H1 (cell line): Measurements from ENCODE around the gene CYTH1. TPM values are rescaled to one million over a fixed set of nuclear protein-coding genes. Genes with fewer than 3 reads are reported as not detected.

Source experiments
- CTCF ChIA-PET: fragments of 300-600 bp; sonication (Branson Sonifier 250); formaldehyde crosslinking; loops from one replicate; lab custom pipeline; 2021; ENCODE audit not compliant: partially characterized antibody; lab: Charles Lee
- POLR2A ChIA-PET: fragments of 300-600 bp; sonication (Branson Sonifier 250); formaldehyde crosslinking; loops from one replicate; lab custom pipeline; 2021; ENCODE audit warnings: inconsistent platforms; ENCODE audit not compliant: partially characterized antibody; lab: Charles Lee
- DNase-seq, 2 experiments: peaks; one replicate each; pipeline versions ENCODE4 v3.0.0 to v3.0.0-alpha.2; 2010 to 2022; ENCODE audit warnings: low spot score in 2 of 2, low read depth in 1 of 2, mixed read lengths in 1 of 2
- FAIRE-seq: peaks from 2 replicates; lab custom pipeline; 2011; peaks lifted over from hg19 to GRCh38; lab: Jason Lieb, UNC
- H2AFZ ChIP-seq: 2 replicates; pipeline ENCODE4 v1.8.1; 2012; ENCODE audit warnings: low read length, inconsistent platforms
- H2AK5ac ChIP-seq: 2 replicates; pipeline ENCODE4 v1.6.1; 2013; ENCODE audit warnings: low read depth, low read length
- H2BK120ac ChIP-seq: replicated peaks from 2 replicates; pipeline ENCODE3; 2013; ENCODE audit warnings: low read depth, low read length, inconsistent platforms
- H2BK12ac ChIP-seq: 2 replicates; pipeline ENCODE4 v1.6.1; 2013; ENCODE audit warnings: low read depth, low read length
- H2BK15ac ChIP-seq: 2 replicates; pipeline ENCODE4 v1.6.1; 2013; ENCODE audit warnings: low read length
- H2BK20ac ChIP-seq: 2 replicates; pipeline ENCODE4 v1.6.1; 2013; ENCODE audit warnings: low read length
- H2BK5ac ChIP-seq: 2 replicates; pipeline ENCODE4 v1.6.1; 2013; ENCODE audit warnings: low read depth, low read length
- H3K14ac ChIP-seq: 2 replicates; pipeline ENCODE4 v1.6.1; 2013; ENCODE audit warnings: inconsistent platforms; ENCODE audit not compliant: insufficient read length
- H3K18ac ChIP-seq: 2 replicates; pipeline ENCODE4 v1.6.1; 2013; ENCODE audit warnings: low read length; ENCODE audit errors: extremely low read depth
- H3K23ac ChIP-seq: 2 replicates; pipeline ENCODE4 v1.6.1; 2013; ENCODE audit warnings: inconsistent platforms; ENCODE audit not compliant: insufficient read length
- H3K23me2 ChIP-seq: 2 replicates; pipeline ENCODE4 v1.6.1; 2013; ENCODE audit warnings: low read depth, low read length
- H3K27ac ChIP-seq: 2 replicates; pipeline ENCODE4 v1.6.1; 2011; ENCODE audit warnings: low read depth, low read length, inconsistent platforms
- H3K27me3 ChIP-seq, 4 experiments: replicated peaks in 1 of 4; 1 replicate in 1 of 4; 2 replicates in 3 of 4; pipeline versions ENCODE4 v1.6.1 to v1.8.1; 2011 to 2013; ENCODE audit warnings: low read length in 3 of 4, mild to moderate bottlenecking in 3 of 4, inconsistent platforms in 2 of 4, mixed read lengths in 2 of 4, moderate library complexity in 1 of 4; ENCODE audit not compliant: control insufficient read depth in 3 of 4, insufficient read depth in 3 of 4; ENCODE audit errors: extremely low read depth in 1 of 4
- H3K36me3 ChIP-seq, 4 experiments: 2 replicates each; pipeline versions ENCODE4 v1.6.1 to v1.8.1; 2011 to 2013; ENCODE audit warnings: mild to moderate bottlenecking in 4 of 4, low read length in 3 of 4, moderate library complexity in 2 of 4, control low read depth in 1 of 4, inconsistent platforms in 1 of 4; ENCODE audit not compliant: insufficient read depth in 4 of 4, control insufficient read depth in 2 of 4
- H3K4ac ChIP-seq: replicated peaks from 2 replicates; pipeline ENCODE3; 2013; ENCODE audit warnings: low read length, low read depth, mixed read lengths, inconsistent platforms; ENCODE audit not compliant: insufficient read length
- H3K4me1 ChIP-seq, 4 experiments: replicated peaks in 1 of 4; 1 replicate in 1 of 4; 2 replicates in 3 of 4; pipeline versions ENCODE4 v1.6.1 to v1.8.1; 2011 to 2013; ENCODE audit warnings: low read length in 3 of 4, inconsistent platforms in 2 of 4, mixed read lengths in 1 of 4; ENCODE audit not compliant: insufficient read depth in 4 of 4, control insufficient read depth in 3 of 4
- H3K4me2 ChIP-seq, 2 experiments: 2 replicates each; pipeline versions ENCODE4 v1.6.1 to v1.8.1; 2011 to 2013; ENCODE audit warnings: low read depth in 2 of 2, low read length in 2 of 2, control low read depth in 1 of 2, inconsistent platforms in 1 of 2, mild to moderate bottlenecking in 1 of 2; ENCODE audit not compliant: insufficient read depth in 1 of 2
- H3K4me3 ChIP-seq, 4 experiments: fragments of 200-600, 300-600 bp in 1 of 4; sonication (generic), shearing (Covaris generic), sonication (Bioruptor Twin) in 1 of 4; 2 replicates each; pipeline versions ENCODE4 v1.5.1 to v1.8.1; 2011 to 2016; ENCODE audit warnings: low read length in 4 of 4, low read depth in 3 of 4, control low read depth in 2 of 4, inconsistent platforms in 2 of 4, mild to moderate bottlenecking in 2 of 4, mixed read lengths in 1 of 4, moderate library complexity in 1 of 4; ENCODE audit not compliant: insufficient read depth in 2 of 4; ENCODE audit errors: extremely low read depth in 1 of 4
- H3K56ac ChIP-seq: replicated peaks from 2 replicates; pipeline ENCODE3; 2013; ENCODE audit warnings: low read depth, mild to moderate bottlenecking, mixed read lengths, low read length, inconsistent platforms; ENCODE audit not compliant: insufficient read length
- H3K79me1 ChIP-seq: 2 replicates; pipeline ENCODE4 v1.6.1; 2013; ENCODE audit warnings: low read depth, low read length, control low read depth
- H3K79me2 ChIP-seq, 2 experiments: 2 replicates each; pipeline versions ENCODE4 v1.6.1 to v1.8.1; 2012 to 2013; ENCODE audit warnings: low read length in 2 of 2, mild to moderate bottlenecking in 2 of 2, inconsistent platforms in 1 of 2; ENCODE audit not compliant: insufficient read depth in 2 of 2, control insufficient read depth in 1 of 2
- H3K9ac ChIP-seq, 4 experiments: replicated peaks in 1 of 4; 1 replicate in 1 of 4; 2 replicates in 3 of 4; pipeline versions ENCODE4 v1.6.1 to v1.8.1; 2011 to 2013; ENCODE audit warnings: low read depth in 3 of 4, low read length in 3 of 4, control low read depth in 2 of 4, mild to moderate bottlenecking in 2 of 4, moderate library complexity in 2 of 4, inconsistent platforms in 1 of 4; ENCODE audit errors: extremely low read depth in 1 of 4
- H3K9me3 ChIP-seq, 2 experiments: 2 replicates each; pipeline versions ENCODE4 v1.6.1 to v1.8.1; 2012 to 2013; ENCODE audit warnings: mild to moderate bottlenecking in 2 of 2, moderate library complexity in 2 of 2, control low read depth in 1 of 2, inconsistent platforms in 1 of 2, low read depth in 1 of 2, low read length in 1 of 2, mixed read lengths in 1 of 2; ENCODE audit not compliant: insufficient read depth in 2 of 2
- H4K20me1 ChIP-seq, 2 experiments: replicated peaks in 1 of 2; 2 replicates each; pipeline versions ENCODE3 to v1.8.1; 2011 to 2013; ENCODE audit warnings: inconsistent platforms in 2 of 2, low read length in 2 of 2, mild to moderate bottlenecking in 1 of 2; ENCODE audit not compliant: insufficient read depth in 2 of 2, control insufficient read depth in 1 of 2
- H4K5ac ChIP-seq: 2 replicates; pipeline ENCODE4 v1.6.1; 2013; ENCODE audit warnings: low read length, low read depth, mixed read lengths, inconsistent platforms; ENCODE audit not compliant: insufficient read length
- H4K8ac ChIP-seq: 2 replicates; pipeline ENCODE4 v1.8.0; 2013; ENCODE audit warnings: mild to moderate bottlenecking, moderate library complexity, low read length, inconsistent platforms; ENCODE audit not compliant: insufficient read depth; ENCODE audit errors: extremely low read depth
- H4K91ac ChIP-seq: replicated peaks from 2 replicates; pipeline ENCODE3; 2013; ENCODE audit warnings: low read length, mixed read lengths, inconsistent platforms; ENCODE audit not compliant: insufficient read length
- CEBPB ChIP-seq: IDR thresholded peaks from 2 replicates; pipeline ENCODE4 v1.6.1; 2012; ENCODE audit warnings: low read depth, low read length
- POU5F1 ChIP-seq: IDR thresholded peaks from 2 replicates; pipeline ENCODE4 v1.6.1; 2011; ENCODE audit warnings: low read depth, mild to moderate bottlenecking, low read length, moderate library complexity
- SIN3A ChIP-seq, 2 experiments: IDR thresholded peaks in 1 of 2; conservative IDR thresholded peaks in 1 of 2; 2 replicates each; pipeline ENCODE4 v1.6.1; 2011 to 2012; ENCODE audit warnings: low read length in 2 of 2, improper control_type of control experiment in 1 of 2, low read depth in 1 of 2, mild to moderate bottlenecking in 1 of 2
- WGBS, 2 experiments: shearing (Covaris generic) in 1 of 2; methylation state at CpG; one replicate each; pipeline versions ENCODE4 v1.1.6 to v1.1.7; 2013 to 2015; ENCODE audit warnings: low lambda C conversion rate in 2 of 2, mixed read lengths in 2 of 2, inconsistent platforms in 1 of 2, low coverage in 1 of 2, missing lambda C conversion rate in 1 of 2; ENCODE audit not compliant: insufficient replicate concordance in 2 of 2, insufficient coverage in 1 of 2, insufficient read length in 1 of 2; ENCODE audit errors: extremely low coverage in 1 of 2, missing lambda C conversion rate in 1 of 2; 5-methylcytosine and 5-hydroxymethylcytosine counted together
- polyA plus RNA-seq, 7 experiments: library from polyadenylated mRNA; depleted of rRNA in 3 of 7; stranded (reverse) in 5 of 7; unstranded in 2 of 7; fragments of >200 nt in 5 of 7; fragments of 200-250 nt in 2 of 7; gene quantifications; 1 replicate in 5 of 7; 2 replicates in 1 of 7; 4 replicates in 1 of 7; pipeline versions ENCODE4 v1.2.1 to v1.2.3, GENCODE V29; 2011 to 2013; ENCODE audit warnings: missing spikeins in 2 of 7, mixed read lengths in 2 of 7
- total RNA-seq: library from RNA; stranded (reverse); fragmentation: NEBNext Ultra II Directional; extraction: Animal tissue kit (Norgen Biotek cat#: 25700); gene quantifications from 2 replicates; pipeline ENCODE4 v1.2.1, GENCODE V29; 2021

CYTH1 gene
- total and polyA plus RNA-seq, 2 of the 8 experiments (the other 6 are each of a cell fraction or from before 2014, with no cell fraction given), result 12.8 to 14.8 TPM

GRCh38 chr17:78742901-78743300 is 39.2 kb downstream of the CYTH1 start:
- ChIA-PET CTCF (interaction anchor here (0.5 to 2.0 kb wide), 8 partner anchors 10 to 245 kb away, joined by 3 to 12 read pairs (median 4); no protein-coding TSS in a partner anchor), POLR2A (no interaction called here)
- Histone ChIP-seq H3K4me2 (no peak overlapping the region), H2BK20ac (no peak overlapping the region), H4K91ac (no peak overlapping the region), H3K27me3 (no peaks in the 10 kb centered on the region), H2BK12ac (no peak overlapping the region), H3K4ac (no peak overlapping the region), H3K79me1 (no peaks in the 10 kb centered on the region), H3K79me2 (no peaks in the 10 kb centered on the region), H3K14ac (no peak overlapping the region), H3K4me1 (peaks cover 0 to 12% (median 2%) of the 10 kb centered on the region in 4 experiments; a peak in 2 of 7 replicates), H3K18ac (no peak overlapping the region), H4K8ac (no peak overlapping the region), H2BK120ac (no peak overlapping the region), H3K9me3 (no peaks in the 10 kb centered on the region), H3K27ac (no peak overlapping the region), H3K56ac (no peak overlapping the region), H2BK5ac (no peak overlapping the region), H2BK15ac (no peak overlapping the region), H4K5ac (no peak overlapping the region), H2AK5ac (no peak overlapping the region), H3K4me3 (no peak overlapping the region), H3K36me3 (no peaks in the 10 kb centered on the region), H3K23ac (no peak overlapping the region), H3K23me2 (no peaks in the 10 kb centered on the region), H4K20me1 (peaks cover 3 to 6% of the 10 kb centered on the region in 2 experiments), H3K9ac (no peak overlapping the region), H2AFZ (no peak overlapping the region)
- FAIRE-seq, result no peak
- DNase-seq, result no peak
- TF ChIP-seq POU5F1 (no peak), CEBPB (peak; percentile 54; the same call in 1 of the 2 replicates), SIN3A (conservative IDR thresholded peaks at IDR 0.05 in 1 of 2, IDR thresholded peaks at IDR 0.05 in 1 of 2; ENCODE audit: low read depth in 1 of 2, low read length in 2 of 2) (no peak)
- 91% methylated on average over 5 of the region's 5 CpGs; no CpG with 5 or more reads in 1 of the 2 experiments for WGBS, 2 experiments
